Activated CD4-positive, alpha-beta T cell treated with anti-CD3 and anti-CD28 coated beads, Interleukin-10, Interleukin-2, amounts not matched to agents 100 ng/mL and 50 ng/mL, durations not matched to agents 16 hours and 8 hours (primary cell): ENCODE data around the gene MYOCD.

ENCODE experiments used
- DNase-seq: peaks from one replicate; pipeline ENCODE4 v3.0.0-alpha.2; 2020

MYOCD gene

DNA sequence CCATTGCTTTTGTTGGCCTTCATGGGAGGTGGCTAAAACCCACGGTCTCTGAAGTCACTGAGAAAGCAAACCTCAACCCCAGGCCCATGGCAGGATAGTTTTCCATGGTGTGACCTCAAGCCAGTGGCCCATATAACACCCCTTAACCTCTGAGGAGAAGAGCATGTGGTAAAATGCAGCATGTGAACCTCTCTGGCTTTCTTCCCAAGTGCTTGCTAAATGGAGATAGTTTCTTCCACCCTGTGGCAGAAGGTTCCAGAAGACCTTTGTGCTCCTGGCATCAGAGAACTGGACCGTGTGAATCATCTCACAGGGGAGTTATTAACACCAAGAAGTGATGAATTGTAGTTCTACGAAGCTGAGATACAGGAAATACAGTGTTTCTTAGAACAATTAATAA is 47.3 kb downstream of the MYOCD start:
- no peak for DNase-seq

DNA sequence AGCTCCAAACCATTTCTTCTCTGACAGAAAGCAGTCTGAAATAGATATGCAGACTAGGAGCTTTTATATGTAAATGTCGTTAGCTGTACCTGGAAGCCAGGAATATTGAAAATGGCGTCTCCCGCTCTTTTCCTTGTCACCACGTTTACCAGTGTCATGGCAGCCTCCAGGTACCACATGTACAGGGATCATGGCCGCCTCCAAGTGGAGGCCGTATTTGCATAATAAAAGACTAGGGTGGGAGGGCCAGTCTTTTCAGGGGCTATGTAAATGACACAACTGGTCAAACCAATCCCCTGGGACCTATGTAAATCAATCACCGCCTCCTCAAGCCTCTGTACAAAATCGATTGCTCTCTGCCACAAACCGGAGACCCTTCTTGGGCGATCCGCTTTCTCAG is 54.3 kb downstream of the MYOCD start:
- DNase-seq, result no peak

DNA sequence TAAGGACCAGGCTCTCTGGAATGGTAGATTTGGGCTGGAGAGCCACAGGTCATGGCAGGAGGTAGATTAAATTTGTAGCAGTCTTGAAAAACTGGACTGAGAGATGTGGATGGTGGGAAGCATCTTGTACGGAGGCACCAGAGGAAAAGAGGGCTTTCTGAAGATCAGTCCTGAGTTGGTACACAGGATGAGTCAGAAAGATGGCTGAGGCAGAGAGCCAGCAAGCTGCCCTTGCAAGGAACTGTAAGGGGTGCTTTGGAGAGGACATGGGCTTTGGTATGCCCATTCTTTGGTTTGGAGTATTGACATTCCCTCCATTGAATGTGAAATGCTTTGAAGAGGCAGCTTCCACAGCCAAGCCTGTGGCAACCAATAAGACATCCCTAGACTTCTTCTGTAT is 55.9 kb downstream of the MYOCD start:
- DNase-seq, result no peak

DNA sequence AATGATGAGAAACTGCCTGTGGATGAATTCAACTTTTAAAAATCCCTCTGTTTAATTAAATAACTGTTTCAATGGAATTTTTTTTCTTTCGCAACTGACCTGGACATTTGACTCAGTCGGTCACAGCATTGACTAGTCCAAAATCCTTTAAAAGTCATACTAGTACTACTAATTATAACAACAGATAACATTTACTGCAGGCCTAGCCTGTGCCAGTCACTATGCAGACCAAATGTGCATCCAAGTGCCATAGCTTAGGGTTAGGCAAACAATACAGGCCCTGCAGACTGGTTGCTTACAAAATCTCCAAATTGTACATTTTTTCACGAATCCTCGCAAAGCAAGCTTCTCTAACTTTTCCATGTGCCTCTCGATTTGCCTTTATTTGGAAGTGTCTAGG is 56.6 kb downstream of the MYOCD start:
- no peak for DNase-seq

DNA sequence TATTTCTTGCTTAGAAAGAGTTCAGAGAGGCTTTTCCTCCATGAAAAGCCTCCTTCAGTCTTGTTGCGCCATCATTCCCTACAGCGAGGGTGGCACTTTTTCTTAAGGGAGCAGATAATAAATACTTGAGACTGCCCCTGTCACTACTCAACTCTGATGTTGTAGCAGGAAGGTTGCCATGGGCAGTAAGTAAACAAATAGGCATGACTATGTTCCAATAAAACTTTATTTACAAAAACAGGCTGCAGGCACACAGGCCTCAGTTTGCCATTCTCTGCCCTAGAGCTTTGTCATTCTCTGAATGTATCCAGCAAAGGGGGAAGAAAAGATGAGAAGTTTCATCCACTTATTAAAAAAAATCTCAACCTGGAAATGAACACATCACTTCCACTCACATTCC is 60.4 kb downstream of the MYOCD start:
- no peak for DNase-seq

DNA sequence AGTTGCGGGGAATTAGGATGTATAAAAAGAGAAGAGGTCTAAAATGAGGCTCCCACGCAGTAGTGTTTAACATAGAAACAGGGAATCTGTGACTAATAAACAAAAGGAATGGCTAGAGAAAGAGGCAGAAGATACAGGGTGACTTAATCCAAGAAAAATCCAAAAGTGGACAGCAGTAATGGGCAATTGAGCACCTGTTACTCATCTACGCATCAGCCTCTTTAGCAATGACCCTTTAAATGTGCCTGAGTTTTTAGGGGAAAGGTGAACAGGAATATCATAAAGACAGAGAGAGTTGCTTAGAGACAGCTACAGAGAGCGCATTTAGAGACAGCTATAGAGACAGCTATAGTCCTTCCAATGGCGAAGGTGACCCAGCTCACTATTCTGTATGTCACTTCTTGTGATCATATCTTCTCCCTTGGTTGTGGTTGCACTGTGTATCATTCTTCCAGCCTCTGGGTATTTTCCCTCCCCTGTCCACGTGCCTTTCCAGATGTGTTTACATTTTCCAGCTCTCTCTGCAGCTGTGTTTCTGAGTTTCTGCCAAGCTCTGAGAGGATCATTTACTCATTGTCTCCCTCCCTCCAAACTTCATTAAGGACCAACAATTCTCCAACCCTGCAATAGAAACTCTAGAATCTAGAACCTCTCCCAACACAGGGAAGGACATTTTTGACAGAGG is 61.5 kb downstream of the MYOCD start:
- no peak for DNase-seq

DNA sequence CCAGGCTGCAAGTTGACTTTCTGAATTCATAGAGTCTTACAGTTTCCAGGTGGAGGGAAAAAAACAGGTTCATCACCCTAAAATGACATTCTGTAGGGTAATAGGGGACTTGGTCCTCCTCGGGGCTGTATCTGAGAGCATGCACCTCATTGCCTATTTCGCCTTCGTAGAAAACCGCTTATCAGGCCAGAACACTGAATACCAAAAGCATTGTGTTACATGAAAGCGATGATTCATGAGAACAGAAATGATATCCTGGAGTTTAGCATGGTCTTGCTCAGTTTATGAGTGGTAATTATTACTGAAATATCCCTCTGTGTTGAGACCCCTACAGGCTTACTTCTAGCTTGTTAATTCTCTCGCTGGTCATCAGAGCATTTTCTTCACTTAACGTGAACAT is 62.2 kb downstream of the MYOCD start:
- DNase-seq, result no peak

DNA sequence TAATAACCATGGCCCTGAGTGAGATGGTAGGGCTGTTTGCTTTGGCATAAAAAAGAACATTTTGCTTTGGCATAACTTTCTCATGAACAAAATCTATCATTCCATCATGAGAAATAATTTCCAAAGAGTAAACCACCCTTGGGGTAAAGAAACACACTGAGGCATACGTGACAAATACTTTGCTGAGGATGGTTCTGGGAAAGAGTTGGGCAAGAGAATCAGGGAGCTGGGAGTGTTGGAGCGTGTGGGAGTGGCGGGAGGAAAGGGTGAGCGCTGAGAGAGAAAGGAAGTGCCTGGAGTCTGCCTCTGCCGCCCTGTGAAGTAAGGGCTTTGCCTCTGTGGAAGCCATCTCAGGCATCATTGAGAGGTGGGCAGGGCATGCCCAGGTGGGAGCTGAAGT is 63.4 kb downstream of the MYOCD start:
- DNase-seq, result no peak

DNA sequence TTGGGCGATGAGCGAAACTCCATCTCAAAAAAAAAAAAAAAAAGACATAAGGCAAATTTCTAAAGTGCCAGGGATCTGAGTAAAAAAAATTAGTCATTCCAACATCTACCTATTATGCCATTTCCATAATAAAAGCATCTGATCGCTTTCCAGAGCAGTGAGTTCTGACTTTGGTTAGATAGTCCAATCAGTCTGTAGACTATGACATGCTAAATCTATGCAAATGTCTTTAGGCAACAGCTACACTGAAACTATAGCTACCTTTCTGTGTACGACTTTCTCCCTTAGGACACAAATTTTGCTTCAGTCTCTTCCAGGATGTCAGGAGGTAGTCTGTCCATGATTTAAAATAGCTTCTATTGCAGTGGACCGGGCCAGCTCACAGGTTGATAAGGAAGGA is 64.7 kb downstream of the MYOCD start:
- no peak for DNase-seq

DNA sequence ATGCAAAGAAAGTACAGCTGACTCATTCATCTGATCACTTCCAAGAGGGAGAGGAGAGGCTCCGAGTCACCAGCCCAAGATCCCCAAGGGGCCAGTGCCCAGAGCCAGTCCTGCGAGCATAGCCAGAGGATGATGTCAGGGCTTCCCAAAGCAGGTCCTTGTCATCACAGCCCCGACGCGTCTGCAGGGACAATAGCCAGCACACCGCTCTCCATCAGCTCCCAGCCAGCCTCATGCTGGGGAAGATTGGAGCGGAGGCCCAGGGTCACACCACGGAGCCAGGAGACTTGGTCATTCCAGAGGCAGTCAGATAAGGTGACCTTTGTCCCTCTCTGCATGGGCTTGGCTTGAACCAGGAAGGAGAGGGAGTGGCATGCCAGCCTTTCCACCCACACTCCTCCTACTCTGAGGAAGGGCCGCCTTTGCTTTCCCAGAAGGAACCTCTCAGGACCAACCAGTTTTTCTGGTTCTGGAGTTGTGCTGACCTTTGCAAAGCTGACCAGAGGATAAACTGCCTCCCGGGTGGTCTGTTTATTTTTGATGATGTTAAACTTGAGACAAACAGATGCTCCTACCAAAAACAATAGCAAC is 65.3 kb downstream of the MYOCD start:
- DNase-seq, result no peak

DNA sequence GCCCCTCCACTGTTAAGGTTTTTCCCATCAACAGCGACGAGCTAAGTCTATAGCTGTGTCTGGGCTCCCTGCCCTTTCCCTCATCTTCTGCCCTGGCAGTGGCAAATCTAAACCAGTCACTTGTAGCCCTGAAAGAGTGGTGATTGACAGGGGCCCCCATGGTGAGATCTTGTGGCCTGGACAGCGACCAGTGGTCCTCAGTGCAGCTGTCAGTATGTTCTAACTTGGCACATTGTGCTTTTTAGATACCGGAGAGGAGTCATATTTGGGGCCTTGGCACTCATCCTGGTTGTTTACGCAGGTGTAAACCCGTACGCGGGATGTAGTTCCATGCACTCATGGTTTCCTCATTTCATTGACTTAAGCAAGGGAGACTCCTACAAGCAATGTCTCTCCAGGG is 66.1 kb downstream of the MYOCD start:
- DNase-seq, result no peak

DNA sequence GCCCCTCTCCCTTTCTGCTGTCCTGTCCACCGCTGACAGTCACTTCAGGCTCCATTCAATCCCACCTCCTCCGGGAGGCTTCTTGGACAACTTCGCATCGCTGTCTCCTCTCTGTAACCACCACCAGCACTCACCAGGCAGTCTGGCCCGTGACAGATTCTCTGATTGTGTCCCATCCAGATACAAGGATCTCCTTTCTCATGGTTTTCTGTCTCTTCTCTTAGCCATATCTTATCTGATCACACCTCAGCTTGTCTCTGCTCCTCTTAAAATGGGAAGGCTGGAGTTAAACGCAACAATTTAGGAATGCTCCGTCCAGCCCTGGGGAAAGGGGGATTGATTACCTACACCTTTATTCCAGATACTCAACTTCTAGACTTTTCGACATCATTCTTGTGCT is 66.7 kb downstream of the MYOCD start:
- no peak for DNase-seq

DNA sequence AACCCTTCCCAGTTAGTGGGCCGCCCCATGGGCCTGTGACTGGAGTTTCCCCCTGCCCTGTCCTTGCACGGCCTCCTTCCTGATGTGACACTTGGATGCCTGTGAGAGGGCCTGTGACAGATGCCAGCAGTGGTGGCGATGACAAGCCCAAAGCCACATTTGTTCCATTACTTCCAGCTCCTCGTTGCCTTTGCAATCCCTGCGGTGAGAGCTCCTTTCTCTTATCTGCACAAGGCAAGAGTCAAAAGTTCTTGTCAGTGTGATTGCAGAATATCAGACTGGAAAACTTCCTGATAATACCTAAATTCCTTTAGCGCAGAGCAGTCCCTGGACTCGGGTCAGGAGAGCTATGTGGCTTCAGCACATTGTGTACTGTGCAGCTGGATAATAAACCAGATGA is 69.2 kb downstream of the MYOCD start:
- no peak for DNase-seq

DNA sequence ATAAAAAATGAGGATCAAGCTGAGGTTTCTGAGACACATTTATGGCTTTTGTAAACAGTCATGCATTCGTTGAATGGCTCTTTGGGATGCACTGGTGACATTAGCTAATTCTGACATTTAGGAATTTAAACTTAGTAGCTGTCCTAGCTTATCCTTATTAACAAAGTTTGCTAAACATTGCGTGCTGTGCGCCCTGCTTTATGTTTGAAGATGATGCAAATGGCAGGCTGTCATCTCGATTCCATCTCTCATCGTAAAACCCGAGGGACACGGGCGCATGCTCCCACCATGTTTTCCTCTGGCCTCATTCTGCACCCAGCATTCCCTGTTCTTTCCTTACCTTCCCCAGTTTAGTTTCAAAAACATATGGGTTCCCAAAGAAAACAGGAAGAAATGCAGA is 69.8 kb downstream of the MYOCD start:
- DNase-seq, result no peak

DNA sequence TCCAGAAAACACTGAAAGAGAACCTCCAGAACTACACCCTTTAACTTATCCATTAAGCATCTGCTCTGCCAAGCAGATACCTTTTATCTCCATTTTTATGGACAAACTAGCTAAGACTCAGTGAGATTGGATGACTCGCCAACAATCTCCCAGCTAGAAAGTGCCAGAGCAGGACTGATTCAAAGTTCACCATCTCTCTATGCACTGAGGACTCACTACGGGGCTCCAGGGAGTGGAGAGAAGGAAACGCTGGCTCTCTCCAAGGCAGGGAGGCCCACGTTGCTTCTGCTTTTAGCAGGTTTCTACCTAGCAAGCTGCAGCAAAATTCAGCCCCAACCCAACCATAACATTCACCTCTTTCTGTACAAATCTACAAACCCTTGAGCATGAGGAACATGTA is 70.8 kb downstream of the MYOCD start:
- DNase-seq, result no peak

DNA sequence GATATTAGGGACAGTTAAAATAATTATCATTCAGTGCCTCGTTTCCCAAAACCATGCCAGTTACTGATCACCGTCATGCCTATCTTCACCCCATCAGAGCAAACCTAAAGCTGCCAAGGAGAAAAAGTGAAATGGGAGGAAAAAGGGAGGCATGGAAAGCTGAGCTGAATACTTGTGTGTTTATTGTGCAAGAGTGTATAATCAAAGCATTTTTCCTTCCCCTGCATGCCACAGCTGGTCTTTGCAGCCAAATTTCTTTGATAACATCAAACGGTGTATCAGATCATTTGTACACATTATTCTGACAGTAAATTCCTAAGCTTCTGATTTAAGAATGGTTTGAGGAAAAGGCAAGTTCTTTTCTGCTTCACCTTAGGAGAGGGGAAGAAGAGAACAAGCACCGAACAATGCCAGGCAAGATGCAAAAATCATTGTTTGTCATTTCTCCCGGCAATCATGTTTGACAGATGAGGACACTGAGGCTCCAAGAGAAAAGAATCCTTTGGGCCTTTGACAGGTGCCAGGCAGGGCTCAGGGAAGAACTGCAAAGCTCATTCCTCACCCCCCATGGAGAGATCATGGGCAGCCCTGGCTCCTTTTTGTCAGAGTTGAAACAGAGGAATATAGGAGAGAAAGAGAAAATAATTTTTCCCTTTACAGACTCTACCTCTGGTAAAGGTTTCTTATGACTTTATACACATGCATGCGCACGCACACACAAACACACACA is 72.2 kb downstream of the MYOCD start:
- no peak for DNase-seq

DNA sequence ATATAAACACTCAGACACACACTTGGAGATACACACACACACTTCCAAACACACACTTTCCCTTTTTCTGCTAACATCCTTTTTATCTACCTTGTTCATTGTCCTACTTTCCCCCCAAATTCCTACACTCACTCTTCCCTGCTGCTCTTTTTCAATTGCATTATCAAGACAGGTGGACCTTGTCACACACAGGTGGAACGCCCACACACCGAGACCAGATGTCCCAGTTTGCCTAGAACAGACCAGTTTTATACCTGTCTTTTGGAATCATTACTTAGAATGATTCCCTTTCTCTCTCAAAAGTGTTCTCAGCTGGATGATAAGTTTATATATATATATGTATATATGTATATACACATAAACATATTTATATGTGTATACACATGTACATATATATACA is 72.9 kb downstream of the MYOCD start:
- no peak for DNase-seq

DNA sequence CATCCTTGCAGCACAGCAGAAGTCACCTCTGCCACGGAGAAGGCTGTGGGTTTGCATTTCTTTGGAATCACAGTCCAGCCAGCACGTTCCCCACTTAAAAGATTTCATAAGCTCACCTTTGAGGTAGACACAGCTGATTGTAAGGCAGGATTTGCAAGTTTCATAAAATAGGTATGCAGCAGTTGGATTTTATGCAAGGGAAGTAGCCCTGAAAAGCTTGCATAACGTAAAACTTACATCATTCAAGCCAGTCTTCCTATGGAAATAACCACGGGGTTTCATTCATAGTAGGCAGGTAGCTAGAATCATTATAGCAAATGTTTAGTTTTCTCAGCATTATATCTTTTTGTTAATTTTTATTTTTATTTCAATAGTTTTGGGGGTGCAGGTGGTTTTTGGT is 73.8 kb downstream of the MYOCD start:
- no peak for DNase-seq

DNA sequence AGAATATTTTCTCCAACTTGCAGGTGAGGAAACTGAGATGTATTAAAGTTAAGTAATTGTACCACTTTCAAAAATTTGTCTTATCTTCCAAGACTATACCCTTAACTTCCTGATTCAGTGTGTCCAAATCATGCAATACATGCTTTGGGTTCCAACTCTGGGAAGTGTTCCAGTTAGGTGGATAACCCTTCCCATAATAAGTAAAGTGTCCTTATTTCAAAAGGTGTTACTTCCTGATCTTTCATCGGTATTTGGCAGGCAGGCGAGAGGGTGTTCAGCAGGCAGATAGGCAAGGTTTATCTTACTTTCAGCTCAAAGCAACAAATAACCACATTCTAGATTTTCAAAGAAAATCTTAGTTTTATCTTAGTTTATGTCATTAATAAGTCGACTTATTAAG is 77.4 kb downstream of the MYOCD start:
- no peak for DNase-seq

DNA sequence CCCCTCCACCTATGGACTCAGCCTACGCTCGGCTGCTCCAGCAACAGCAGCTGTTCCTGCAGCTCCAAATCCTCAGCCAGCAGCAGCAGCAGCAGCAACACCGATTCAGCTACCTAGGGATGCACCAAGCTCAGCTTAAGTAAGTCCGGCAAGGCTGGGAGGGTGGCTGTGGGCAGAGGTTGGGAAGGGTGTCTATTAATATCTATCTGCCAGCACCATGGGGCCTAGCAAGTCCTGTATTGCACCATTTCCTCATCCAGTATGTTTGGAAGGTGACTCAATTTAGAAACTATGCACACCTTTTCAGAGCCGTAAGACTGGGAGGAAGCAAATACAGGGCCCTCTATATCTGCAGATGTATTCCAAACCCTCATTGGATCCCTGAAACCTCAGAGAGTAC is 78.6 kb downstream of the MYOCD start:
- no peak for DNase-seq

DNA sequence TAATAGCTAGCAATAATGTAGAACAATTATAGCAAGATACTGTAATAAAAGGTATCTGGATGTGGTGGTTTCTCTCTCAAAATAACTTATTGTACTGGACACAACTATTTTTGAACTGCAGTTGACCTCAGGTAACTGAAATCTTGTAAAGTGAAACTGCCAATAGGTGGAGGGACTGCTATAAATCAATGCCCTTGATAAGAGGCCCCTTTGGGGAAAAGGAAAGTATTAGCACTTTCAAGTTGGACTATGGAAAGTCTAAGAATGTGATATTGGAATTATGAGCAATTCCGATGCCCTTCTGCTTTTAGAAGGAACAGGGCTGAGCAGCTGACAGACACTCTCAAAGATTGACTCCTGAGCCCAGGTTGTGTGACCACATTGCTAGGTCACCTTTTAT is 79.1 kb downstream of the MYOCD start:
- DNase-seq, result no peak

DNA sequence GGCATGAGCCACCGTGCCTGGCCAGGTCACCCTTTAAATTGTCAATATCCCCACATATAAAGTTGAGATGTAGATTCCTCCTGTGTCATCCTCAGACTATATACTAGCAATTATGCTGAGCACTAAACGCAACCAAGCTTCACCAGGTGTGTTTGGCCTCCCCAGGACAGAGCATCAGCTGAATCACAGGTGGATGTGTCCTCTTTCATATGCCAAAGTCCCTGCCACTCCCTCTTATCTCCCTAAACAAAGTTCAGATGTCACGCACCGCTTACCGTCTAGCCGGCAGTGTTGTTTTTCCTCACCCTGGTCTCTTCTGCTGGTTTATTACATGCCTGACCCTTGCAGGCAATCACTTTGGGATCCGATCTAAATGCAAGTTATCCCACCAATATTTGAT is 79.8 kb downstream of the MYOCD start:
- no peak for DNase-seq

DNA sequence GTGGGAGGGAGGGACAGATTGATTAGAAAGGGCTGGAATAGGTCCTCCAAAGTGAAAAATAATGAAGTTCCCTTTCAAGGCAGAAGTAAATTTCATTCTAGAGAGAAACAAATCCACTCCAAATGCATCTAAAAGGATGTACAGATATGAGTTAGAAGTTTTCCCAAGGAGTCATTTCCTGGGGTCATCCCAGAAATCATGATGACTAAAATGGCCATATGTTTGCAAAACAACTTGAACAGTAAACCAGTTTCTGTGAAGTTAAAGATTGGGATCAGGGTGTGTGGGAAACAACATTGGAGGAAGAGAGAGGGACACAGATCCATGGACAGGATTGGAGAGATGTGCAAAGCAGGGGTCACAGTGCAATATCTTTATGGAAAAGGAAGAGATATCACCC is 91.1 kb downstream of the MYOCD start:
- DNase-seq, result no peak

DNA sequence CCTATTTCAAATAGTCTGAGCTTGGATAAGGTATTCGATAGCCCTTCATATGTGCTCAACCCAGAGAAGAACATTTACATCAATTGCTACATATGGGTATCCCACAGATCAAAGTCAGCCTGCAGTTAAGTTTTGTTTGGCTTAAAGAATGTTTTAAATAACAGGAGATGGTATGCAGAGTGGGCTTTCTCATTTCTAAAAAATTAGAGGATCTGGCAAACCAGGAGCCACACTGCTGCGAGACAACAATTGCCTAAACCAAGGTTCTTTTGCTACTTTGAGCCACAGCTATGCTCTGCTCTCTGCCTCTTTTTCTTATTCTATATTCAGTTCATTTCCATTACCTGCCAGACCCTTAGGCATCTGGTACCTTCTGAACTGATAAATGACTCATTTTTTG is 93.4 kb downstream of the MYOCD start:
- DNase-seq, result no peak

DNA sequence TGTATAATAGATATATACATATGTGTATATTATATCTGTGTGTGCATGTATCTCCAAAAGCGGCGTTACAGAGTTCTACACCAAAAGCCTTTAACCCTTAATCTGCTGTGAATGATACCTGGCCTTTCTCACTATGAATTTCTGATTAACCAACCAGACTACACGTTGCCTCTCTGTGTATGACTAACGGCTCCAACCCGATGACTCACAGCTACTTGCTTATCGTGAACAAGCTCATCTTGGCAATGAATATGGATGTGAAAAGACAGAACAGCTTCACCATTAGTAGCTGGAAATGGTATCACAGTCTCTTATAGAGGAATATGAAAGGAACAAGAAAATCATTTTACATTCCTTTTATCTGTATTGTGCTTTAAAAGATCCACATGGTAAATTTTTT is 99.9 kb downstream of the MYOCD start:
- DNase-seq, result peak; percentile 6
